ENCODE data around the gene SELL.
"Not testable (repeated sequence)": the region's sequence is repeated elsewhere in the genome, so short reads cannot be mapped to it uniquely, and the experiment has no call there.

SELL gene

DNA sequence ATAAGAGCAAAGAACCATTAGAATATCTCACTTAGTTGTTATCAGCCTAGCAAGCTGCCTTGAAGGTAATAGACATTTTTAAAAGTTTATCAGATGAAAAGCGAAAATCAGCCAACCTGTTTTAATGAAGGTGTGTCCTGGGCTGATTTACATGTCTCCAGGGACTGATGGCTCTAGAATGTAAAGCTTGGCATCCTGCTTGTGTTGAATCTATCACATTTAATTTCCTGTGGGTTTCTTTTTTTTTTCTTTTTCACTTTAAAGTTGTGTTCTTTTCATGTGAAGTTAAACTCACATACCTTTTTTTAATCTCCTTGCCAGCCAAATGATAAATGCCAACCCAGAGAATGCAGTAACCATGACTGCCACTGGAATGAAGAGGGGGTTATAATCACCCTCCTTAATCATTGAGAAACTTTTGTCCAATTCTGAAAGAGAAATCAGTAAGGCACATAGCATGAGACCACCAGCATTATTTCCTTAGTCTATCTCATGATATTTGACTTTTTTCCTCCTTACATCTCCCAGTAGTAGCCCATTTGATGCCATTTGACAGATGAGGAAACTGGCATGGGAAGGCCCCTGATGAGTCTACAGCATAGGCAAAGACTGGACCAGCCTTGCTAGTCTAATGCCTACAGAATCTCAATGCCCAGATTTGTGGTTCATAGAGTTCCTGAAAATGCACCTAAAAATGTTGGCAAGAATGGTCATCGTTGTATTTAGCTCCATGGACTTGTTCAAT lies 10.0 kb downstream of the SELL start:
- no peak for DNase-seq

DNA sequence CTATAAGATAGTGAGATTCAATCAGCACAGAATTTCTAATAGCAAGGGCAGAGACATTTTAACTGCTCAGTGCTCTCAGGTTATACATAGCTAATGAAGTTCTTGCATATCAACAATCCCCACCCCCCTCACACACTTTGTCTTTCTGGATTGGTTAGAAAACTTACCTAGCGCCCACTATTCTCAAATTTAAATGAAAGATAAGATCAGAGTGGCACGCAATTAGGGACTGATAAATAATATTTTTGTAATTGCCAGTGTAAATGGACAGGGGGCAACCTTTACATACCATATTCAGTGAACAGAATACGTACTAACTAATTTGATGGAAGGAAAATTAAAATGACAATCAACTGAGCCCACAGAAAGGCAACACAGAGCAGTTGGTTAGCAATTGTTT lies 11.7 kb downstream of the SELL start:
- DNase-seq, result no peak

DNA sequence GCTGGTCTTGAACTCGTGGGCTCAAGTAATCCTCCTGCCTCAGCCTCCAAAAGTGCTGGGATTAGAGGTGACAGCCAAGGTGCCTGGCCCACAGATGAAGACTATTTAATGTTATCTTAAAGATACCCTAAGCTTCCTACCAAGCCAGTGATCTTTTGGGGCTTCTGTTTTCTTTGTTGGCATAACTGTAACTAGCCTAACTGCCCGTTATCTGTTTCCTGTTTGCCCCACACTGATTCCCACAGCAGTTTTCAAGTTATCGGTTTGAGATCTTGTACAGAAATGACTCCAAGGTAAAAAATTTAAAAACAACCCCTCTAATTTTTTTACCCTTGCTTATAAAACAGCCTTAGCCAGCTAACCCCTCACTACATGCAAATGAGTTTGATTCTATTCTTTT lies 12.4 kb downstream of the SELL start:
- DNase-seq, result no peak

DNA sequence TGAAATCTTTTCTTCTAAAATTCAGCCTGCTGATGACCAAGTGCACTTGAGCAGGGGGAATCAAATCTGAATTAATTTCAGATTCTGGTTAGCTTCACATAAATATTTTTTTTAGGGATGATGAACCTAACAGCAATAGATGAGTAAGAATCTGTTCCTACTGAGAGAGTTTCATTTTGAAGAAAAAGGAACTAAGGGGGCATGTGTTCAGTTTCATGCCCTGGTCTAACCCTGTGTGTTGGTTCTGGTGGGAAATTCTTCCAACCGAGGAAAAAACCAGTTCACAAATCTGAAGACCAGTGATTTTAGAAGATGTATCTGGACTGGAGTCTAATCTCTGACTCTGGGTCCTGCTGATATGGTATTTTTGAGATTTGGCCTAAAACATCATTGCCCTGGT lies 13.7 kb downstream of the SELL start:
- no peak for DNase-seq

DNA sequence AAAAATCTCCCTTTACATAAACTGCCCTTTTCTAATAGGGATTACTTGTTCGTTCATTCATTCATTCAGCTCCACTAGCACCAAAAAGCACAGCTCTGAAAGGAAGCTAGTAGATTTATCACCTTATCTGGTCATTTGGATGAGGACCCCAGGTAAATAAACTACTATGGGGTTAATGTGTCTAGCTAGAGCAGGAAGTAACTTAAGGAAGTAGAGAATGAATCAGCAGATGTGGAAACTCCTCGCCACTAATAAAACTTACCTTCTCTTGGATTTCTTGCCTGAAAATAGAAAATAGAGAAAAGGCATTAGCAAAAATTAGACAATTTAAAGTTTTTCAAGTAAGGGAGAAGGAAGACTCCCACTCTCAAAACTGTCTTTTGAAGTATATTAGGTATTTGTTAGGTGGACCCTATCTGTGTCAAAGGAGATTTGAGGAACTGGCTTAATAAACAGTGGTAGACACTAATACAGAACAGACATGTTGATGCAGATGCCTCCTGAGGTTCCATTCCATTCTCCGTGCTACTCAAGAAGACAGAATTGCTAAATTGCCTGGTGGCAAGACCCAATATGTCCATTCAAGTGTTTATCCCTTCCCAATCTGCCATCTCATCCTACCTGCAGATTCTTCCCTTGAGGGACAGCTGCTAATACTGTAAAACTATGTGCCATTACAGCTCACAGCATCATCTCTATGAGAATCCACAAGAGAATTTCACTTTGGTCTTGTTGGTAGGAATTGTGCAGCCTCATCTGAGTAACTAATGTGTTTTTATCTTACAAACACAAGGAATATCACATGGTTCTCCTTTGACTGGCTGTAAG lies 14.9 kb downstream of the SELL start:
- no peak for DNase-seq

DNA sequence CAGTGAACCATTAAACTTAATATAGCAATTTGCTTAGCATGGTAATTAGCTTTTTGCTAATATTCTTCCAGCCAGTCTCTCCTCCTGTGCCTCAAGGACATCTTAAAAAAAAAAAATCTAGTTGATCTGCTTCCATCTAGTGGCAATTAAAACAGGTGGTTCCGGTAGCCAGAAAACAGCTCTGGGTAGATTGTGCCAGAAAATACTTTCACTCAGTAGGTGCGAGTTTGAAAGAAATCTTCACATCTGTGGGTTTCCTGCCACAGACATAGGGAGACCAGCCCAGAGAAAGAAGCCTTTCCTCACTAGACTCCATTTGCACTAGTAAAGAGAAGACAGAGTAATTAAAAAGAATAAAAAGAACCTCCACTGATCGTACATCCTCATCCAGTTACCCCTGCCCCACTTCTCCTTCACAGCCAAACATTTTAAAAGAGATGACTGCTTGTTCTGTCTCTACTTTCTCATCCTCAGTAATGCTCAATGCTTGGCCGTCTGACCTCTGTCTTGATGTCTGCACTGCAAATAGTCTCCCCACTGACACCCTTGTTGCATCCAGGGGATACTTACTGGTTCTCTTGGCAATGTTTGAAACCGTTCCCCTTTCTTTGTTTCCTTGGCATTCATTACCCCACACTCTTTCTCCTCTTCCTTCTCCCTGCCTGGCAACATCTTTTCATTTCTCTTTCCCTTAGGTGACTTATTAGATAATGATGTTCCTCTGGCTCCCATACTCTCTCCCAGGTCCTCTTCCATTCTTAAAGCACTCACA lies 16.9 kb downstream of the SELL start:
- no peak for DNase-seq

- DNase-seq, result no peak
Observed at GRCh38 chr1:169692756-169693460, 18.5 kb downstream of the SELL start.

GRCh38 chr1:169690489-169690888 lies 20.9 kb downstream of the SELL start:
- DNase-seq, result no peak

- DNase-seq, result no peak
Observed at GRCh38 chr1:169689395-169689794, 22.0 kb downstream of the SELL start.

DNA sequence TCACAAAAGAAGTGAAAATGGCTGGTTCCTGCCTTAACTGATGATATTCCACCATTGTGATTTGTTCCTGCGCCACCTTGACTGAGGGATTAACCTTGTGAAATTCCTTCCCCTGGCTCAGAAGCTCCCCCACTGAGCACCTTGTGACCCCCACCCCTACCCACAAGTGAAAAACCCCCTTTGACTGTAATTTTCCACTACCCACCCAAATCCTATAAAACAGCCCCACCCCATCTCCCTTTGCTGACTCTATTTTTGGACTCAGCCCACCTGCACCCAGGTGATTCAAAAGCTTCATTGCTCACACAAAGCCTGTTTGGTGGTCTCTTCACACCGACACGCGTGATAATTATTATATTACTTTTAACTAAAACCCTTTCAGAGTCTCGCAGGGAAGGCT lies 23.0 kb downstream of the SELL start:
- not testable (repeated sequence) for DNase-seq

GRCh38 chr1:169683661-169684060 lies 27.8 kb downstream of the SELL start:
- no peak for DNase-seq

DNA sequence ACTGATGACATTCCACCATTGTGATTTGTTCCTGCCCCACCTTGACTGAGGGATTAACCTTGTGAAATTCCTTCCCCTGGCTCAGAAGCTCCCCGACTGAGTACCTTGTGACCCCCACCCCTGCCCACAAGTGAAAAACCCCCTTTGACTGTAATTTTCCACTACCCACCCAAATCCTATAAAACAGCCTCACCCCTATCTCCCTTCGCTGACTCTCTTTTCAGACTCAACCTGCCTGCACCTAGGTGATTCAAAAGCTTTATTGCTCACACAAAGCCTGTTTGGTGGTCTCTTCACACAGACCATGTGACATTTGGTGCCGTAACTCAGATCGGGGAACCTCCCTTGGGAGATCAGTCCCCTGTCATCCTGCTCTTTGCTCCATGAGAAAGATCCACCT lies 28.3 kb downstream of the SELL start:
- DNase-seq, result not testable (repeated sequence)

DNA sequence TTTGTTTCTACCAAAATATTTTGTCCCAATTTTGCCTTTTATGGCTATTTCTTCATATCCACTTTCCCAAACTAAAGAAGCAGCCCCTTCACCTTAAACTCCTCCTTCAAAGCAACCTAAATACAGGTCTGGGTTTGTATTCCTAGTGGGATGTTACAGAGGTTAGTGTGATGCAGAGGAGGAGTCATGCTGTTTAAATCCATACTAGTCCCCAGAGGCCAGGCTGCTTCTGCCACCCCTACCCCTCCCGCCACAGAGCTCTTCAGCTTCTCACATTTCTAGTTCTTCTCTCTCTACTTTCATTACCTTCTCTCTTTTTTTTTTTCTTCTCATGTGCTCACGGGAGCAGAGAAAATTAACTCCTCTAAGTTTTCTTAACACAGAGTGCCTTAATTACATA lies 29.3 kb downstream of the SELL start:
- no peak for DNase-seq

DNA sequence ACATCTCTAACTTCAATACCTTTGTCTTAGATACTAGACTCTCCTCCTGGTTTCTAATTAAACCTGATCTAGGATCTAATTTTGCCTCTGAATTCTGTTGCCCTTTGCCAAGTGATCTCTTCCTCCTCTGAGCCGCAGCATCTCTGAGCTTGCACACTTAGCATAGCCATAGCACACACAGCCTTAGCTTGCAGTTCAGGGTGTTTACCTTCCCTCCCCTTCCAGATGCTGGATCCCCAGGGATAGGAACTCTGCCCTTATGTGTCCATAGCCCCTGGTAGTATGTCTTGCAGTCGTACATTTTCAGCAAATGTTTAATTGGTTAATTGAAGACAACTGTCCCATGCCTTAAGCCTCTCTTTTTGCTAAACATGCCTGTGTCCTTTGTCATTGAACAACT lies 30.3 kb downstream of the SELL start:
- DNase-seq, result no peak

DNA sequence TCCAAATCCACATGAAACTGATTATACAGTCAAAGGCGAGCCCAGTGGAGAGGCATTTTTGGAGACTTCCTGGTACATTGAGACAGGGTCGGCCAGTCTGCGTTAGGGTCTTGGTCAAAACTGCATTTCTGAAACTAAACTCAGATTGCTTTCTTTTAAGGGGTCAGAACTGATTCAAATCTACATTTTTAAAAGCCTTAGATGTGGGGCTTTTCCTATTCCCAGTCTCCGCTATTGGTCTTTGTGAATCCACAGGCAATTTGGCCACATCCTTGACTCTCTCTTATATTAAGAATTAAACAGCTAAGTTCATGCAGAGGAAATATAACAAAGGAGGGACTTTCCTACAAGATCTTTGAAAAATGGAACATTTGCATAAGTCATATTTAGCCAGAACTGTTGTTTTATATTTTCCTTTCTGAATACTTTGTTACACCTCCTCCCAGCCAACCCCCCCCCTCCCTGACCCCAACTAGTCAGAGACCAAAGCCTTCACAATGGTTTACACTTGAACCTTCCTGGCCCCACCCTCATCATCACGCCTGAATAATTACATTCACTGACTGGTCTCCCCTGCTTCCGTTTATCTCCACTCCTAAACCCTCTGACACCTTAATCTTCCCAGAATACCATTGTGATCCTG lies 30.9 kb downstream of the SELL start:
- DNase-seq, result no peak

- no peak for DNase-seq
Observed at GRCh38 chr1:169679692-169680091, 31.7 kb downstream of the SELL start.

- no peak for DNase-seq
Observed at GRCh38 chr1:169676001-169676400, 35.4 kb downstream of the SELL start.

- DNase-seq, result no peak
Observed at GRCh38 chr1:169670836-169671235, 40.6 kb downstream of the SELL start.

DNA sequence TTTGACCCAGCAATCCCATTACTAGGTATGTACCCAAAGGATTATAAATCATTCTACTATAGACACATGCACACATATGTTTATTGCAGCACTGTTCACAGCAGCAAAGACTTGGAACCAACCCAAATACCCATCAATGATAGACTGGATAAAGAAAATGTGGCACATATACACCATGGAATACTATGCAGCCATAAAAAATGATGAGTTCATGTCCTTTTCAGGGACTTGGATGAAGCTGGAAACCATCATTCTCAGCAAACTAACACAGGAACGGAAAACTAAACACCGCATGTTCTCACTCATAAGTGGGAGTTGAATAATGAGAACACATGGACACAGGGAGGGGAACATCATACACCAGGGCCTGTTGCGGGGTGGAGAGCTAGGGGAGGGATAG lies 41.2 kb downstream of the SELL start:
- DNase-seq, result not testable (repeated sequence)

GRCh38 chr1:169667699-169668596 lies 43.5 kb downstream of the SELL start:
- not testable (repeated sequence) for DNase-seq

DNA sequence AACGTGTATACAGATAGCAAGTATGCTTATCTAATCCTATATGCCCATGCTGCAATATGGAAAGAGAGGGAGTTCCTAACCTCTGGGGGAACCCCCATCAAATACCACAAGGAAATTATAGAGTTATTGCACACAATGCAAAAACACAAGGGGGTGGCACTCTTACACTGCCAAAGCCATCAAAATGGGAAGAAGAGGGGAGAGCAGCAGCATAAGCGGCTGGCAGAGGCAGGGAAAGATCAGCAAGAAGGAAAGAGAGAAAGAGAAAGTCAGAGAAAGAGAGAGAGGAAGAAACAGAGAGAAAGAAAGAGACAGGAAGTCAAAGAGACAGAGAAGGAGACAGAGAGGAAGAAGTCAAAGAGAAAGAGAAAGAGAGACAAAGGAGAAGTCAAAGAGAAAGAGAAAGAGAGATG lies 44.2 kb downstream of the SELL start:
- DNase-seq, result not testable (repeated sequence)
